ACHN (cell line): ENCODE results near the gene ABITRAM.
A peak's percentile ranks its signal among the peaks of the same experiment; 100 is the strongest.
"Not testable (repeated sequence)": the region's sequence is repeated elsewhere in the genome, so short reads cannot be mapped to it uniquely, and the experiment has no call there.

Experiments used
- DNase-seq: peaks from one replicate; pipeline ENCODE4 v3.0.0-alpha.2; 2015
- in situ Hi-C: cut with HindIII; loops from 2 replicates; pipeline ENCODE4 v1.10.0; 2017; ENCODE audit warnings: low sequenced_read_pairs, low pct_ligation_motif_present, low pct_unique_long_range_greater_than_20kb

ABITRAM gene

DNA sequence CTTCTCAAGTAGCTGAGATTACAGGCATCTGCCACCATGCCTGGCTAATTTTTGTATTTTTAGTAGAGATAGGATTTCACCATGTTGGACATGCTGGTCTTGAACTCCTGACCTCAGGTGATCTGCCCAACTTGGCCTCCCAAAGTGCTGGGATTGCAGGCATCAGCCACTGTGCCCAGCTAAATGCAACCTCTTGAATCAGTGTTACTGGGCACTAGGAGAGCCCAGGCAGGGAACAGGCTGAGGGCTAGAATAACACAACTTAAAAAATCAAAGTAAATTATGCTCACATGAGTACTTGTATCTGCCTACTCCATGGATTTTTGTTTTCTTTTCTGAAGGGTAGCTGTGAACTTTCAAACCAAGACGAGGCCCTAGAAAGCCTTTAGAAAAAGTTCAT is 13.8 kb upstream of the ABITRAM start:
- DNase-seq, in situ Hi-C loops: not testable (repeated sequence)

DNA sequence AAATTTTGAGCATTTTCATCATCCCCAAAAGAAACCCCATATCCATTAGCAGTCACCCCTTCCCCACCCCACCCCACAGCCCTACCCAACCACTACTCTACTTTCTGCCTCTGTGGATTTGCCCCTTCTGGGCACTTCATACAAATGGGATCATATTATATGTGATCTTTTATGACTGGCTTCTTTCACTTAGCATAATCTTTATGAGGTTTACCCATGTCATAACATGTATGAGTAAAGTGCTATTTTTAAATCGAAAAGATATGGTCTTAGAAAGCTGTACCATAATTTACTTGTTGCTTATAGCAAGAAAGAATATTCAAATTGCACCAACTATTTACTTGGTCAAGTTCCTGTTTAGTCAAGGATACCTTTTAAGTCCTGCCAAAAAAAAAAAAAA is 13.0 kb upstream of the ABITRAM start:
- in situ Hi-C loops = no loop called here
- no peak for DNase-seq

DNA sequence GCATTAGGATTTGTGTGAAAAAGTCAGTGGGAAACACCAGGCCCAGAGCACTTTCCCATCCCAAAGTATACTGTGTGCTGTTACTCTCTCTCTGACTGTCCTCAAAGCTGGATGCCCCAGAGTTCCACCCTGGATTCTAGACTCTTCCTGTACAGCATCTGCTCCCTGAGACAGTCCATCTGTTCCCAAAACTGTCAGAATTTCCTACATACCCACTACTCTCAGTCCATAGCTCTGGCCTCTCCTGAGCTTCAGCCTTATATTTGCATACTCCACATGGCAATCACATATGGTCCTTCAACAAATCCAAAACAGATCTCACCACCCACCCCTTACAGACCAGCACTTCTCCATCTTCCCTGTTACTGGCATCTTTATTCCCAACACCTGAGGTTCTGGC is 9.7 kb upstream of the ABITRAM start:
- in situ Hi-C loops = no loop called here
- no peak for DNase-seq

DNA sequence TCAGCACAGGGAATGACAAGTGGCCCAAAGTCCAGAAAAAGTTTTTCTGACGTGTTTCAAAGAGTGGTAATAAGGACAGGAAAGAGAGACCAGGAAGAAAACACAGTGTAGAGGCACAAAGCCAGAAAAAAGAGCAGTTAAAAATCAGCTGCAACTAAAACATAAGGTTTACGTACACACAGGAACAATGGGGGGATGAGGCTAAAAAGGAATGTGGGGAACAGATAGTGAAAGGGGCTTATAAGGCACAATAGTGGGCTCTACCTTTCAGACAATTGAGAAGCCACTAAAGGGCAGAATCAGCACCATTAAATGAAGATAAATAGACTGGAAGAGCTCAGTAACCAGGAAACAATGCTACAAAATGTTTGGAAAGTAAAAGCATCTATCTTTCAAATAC is 5.8 kb upstream of the ABITRAM start:
- DNase-seq = no peak
- in situ Hi-C loops = no loop called here

DNA sequence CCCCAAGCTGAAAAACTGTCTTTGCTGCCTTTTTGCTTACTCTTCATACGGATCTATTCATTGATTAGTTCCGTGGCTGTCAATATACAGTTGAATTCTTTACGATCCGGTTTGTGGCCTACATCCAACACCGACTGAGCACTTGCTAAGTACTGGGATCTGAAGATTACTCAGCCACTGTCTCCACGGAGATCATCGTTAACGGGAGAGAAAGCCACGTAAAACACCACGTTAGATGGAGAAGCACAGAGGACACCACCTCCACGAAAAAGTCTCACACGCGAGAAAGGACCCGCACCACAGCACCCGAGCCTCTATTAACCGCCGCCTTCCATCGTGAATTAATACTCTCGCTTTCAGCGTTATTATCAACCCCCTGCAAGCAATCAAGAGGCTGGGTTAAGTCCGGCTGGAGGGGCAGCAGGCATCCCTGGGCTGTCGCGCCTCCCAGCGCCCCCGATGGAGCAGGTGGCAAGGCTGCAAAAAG is 926 bp upstream of the ABITRAM start:
- DNase-seq = peak; percentile 25
- in situ Hi-C loops = no loop called here

DNA sequence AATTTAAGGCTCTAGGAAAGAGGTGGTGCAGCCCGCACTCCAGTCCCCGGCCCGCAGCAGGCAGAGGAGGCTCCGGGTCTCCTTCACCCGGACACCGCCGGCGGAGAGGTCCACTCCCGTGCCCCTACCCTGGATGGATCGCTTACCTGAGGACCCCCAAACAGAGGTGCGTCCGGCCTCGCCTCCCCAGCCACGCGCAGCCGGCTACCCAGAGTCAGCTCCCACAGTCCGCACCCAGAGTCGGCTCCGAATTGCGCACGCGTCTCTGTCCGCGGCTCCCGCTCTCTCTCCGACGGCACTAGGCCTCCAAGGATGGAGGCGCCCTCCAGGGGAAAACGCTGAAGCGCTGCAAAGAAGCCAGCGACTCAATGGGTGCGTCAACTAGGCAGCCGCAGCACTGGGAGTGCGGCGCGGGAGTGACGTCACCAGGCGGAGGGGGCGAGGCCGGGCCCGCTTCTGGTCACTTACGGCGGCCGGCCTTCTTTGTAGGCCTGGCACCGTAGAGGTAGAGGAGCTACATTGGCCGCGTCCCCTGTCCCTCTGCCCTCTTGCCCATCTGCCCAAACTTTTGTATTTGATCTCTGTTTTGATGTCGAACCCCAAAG is 380 bp upstream of the ABITRAM start, which contains the start of gene ELP1:
TSS of gene ELP1 (minus strand) at position 407 of the 605 bp plus-strand sequence. CDS start 2,978 bp downstream, outside the sequence.
- peak; percentile 95 for DNase-seq
- in situ Hi-C loops = no loop called here

DNA sequence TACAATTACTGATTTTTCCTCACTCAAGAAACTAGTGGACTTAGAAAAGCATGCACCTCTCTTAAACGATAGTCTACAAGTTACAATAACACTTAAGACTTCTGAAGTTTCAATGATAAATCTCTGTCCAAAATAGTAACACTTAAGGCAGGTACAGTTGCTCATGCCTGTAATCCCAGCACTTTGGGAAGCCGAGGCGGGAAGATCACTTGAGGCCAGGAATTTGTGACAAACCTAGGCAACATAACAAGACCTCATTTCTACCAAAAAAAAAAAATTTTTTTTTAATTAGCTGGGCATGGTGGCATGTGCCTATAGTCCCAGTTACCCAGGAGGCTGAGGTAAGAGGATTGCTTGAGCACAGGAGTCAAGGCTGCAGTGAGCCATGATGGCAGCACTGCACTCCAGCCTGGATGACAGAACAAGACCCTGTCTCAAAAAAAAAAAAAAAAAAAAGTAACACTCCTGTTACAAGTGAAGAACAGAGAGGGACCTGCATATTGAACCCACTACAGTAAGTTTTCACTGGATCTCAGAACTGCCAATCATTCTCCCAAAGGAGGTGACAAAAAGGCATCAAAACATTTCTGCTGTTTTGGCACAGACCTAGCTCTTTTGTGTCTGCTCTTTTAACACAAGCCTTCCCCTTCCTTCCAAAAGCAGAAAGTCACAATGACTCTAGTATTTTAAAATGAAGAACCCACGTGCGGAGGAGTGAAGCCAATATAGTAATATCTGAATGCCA is 3.5 kb downstream of the ABITRAM start:
- DNase-seq = no peak
- in situ Hi-C loops = no loop called here

DNA sequence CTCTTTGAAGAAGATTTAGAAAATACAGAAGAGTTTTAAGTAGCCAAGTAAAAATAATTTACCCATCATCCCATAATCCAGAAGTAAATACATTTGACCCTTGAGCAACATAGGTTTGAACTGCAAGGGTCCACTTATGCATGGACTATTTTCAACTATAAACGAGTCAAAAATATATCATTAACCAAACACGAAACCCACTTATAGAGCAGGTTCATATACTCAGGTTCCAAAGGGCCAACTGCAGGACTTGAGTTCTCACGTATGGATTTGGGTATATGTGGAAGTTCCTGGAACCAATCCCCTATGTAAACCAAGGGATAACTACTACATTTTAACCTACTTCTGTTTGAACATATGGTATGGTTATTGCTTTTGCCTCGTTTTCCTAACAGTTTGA is 5.8 kb downstream of the ABITRAM start:
- no peak for DNase-seq
- in situ Hi-C loops = no loop called here

DNA sequence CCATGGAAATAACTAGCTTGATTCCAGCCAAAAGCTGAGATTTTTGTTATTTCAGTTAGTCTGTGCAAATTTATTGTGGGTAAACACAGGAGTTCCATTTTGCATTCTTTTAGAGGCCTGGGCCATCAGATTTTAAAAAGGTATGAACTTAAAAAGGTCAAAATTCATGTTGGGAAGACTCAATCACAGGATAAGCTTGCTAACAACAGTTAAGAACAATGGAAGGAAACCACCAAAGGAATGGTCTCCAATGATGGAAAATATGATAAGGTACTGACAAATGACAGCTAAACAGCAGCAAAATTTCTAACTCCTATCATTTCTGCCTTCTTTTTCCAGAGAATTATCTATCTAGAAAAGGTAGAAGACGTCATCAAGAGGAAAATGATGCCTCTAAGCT is 16.0 kb downstream of the ABITRAM start:
- no peak for DNase-seq
- in situ Hi-C loops = no loop called here

DNA sequence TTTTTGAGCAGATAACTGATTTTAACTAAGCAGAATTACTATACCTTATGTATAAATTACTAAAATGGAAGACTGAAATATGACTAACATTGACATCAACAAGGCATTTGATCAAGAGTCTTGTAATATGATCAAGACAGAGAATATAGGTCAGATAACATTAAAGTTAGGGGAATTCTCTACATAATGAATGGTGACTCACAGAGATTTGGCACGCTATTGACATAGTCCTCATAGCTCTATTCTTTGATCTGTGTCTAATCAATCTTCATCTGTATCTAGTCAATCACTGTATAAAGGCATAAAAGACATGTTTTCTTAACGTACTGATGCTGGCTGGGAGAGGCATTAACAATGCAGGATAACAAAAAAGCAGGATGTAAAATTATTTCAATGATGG is 17.4 kb downstream of the ABITRAM start:
- no peak for DNase-seq
- in situ Hi-C loops = no loop called here

DNA sequence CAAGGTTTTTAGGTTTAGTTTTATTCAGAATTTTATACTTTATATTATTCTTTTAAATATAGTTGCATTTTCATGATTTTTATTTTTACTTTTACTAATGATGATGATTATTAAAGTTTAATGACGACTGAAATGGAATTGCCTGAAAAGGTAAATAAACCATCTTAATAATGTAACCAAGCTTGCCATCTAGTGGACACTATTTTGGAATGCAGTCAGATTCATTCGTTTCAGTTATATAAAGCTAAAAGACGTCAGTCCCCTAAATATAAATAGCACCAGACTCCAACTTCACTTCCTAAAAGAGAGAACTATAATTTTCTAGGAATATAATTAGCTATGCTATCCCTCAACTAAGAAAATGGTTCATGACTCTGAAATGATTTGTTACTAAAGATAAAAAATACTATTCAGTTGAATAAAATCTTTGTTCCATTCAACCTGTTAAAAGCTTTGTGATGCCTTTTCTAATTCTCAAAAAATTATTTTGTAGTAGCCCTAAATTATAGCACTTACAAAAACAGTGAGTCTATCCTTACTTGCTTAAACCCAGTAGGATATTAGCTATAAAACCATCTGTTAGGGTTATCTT is 19.9 kb downstream of the ABITRAM start:
- in situ Hi-C loops = no loop called here
- DNase-seq = peak; percentile 44

DNA sequence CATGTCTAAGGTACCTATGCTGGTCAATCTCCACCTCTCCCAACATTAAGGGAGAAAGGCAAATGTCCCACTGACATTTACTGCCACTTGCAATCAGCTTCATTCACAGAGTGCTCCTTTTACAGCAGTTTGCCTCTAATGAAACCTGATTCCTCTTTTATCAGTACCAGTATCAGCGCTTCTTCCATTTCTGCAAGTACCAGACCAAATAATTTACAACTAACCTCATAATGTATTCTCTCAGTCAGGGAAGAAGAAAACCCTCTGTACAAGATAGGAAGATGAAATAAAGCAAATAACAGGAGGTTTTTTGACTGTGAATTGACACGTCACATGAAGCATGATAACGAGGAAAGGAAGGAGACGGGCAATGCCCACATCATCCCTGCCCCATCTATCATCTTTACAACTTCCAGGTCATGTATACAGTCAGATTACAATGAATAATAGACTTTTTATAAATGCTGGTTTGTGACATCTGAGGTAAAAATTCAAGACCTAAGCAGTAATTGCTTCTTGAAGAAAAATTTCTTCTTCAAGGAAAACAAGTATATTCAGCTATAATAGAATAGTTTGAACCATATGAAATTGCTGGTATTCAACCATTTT is 21.9 kb downstream of the ABITRAM start:
- DNase-seq = no peak
- in situ Hi-C loops = no loop called here

DNA sequence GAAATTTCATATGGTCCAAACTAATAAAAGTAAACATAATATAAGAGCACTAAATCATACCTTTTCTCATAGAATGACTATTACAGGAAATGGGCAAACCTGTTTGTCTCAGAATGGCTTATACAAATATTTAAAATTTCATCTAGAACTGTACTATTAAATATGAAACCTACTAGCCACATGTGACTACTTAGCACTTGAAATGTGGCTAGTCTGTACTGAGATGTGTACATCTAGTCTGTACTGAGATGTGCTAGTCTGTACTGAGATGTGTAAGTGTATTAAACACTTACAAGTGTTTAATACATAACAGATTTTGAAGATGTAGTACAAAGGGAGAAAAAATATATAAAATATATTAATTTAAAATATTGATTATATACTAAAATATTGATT is 22.4 kb downstream of the ABITRAM start:
- no peak for DNase-seq
- in situ Hi-C loops = no loop called here

DNA sequence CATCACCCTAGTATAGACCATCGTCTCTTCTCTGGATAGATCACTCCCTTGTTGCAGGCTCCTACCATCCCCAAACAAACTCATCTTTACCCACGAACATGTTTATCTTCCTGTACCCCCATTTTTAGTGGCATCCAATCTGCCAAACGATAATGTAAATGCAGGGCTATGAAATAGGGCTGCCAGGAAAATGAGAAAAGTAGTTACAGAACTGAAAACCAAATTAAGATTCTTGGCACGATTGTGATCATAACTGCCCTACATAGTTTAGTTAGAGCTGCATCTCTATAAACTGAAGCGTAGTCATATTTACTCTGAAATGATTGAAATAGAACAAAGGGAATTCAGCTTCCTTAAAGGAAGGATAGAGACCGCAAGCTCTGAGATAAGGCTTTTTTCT is 26.1 kb downstream of the ABITRAM start:
- DNase-seq = no peak
- in situ Hi-C loops = no loop called here

DNA sequence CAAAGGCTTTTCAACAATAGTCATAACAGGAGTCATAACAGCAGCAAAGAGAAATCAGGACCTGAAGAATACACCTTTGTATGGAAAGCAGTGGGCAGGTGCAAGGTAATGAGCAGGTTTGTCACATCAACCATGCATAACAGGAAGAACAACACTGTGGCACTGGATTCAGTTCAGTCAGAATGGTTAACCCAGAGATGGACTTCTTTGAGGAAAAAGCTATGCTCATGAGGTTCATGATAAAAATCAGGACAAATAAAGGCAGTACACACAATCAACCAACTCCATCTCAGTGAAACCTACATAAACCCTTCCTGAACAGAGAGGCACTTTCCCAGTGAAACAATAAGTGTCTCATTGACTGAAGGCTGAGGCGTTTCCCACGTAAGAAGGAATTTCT is 27.0 kb downstream of the ABITRAM start:
- no peak for DNase-seq
- in situ Hi-C loops = no loop called here

DNA sequence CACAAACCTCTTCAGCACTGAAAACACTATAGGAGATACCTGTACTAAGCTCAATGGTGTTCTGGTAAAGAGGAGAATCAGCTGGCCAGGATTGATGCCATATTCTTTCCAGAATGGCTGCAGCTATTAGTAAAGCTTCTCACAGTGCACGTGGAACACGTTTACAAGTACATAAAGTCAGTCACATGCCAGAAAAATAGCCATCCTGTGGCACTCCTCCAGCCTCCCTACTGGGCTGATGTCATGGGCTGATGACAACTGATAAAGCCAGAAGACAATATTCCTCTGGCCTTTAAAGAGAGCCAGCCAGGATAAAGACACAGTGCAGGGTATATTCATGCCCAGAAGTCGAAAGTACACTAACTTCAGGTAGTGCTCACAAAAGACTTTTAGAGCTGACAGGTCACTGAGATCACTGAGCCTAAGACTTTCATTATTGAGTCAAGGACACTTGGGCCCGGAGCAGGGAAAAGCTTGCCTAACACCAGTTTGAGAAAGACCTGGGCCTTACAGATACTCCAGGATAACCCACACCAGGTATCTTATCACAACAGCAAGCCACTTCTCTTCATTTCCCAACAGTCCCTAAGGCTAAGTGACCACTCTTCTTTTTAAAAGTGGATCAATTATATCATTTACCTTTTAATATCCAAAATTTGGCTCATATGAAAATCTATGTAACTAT is 29.4 kb downstream of the ABITRAM start:
- in situ Hi-C loops = no loop called here

DNA sequence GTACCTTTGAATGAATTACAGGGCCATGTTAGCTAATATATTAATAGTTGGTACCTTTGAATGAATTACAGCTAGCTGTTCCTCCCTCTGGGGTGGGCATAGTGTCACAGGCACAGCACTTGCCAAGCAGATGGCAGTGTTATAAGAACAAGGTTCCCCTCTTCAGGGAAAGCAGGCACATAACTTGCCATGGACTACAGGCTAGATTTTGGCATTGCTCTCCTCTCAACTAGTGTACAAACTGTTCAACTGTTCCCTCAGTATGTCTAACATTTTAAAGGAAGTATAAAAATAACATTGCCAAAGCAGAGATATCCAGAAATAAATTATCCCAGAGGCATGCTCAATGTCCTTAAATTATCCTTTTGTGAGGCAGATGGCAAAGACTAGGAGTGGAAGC is 33.7 kb downstream of the ABITRAM start:
- in situ Hi-C loops = no loop called here
- DNase-seq = no peak

More for the DNA sequence above, 29.4 kb downstream of the ABITRAM start:
- DNase-seq = no peak

DNA sequence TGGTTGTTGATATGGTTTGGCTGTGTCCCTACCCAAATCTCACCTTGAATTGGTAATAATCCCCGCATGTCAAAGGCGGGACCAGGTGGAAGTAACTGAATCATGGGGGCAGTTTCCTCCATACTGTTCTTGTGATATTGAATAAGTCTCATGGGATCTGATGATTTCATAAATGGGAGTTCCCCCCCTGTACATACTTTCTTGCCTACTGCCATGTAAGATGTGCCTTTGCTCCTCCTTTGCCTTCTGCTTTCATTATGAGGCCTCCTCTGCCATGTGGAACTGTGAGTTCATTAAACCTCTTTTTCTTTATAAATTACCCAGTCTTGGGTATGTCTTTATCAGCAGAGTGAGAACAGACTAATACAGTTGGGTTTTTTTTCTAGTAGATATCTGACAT is 37.2 kb downstream of the ABITRAM start:
- in situ Hi-C loops, DNase-seq: not testable (repeated sequence)

DNA sequence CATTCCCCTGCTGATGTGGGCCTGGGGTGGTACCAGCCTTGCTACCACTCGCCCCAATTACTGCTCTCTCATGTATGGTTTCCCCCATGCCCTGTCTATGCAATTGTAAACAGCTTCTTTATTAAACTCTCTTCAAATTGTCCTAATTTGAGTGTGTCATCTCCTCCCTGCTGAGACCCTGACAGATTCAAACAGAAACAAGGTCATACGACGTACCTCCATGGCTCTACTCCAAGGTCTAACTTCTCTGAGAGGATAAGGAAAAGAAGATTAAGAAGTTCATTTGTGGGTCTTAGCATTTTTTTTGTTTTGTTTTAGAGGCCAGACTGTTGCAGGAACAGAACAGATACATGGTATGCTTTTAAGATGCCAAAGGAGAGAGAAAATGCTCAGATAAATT is 38.0 kb downstream of the ABITRAM start:
- no peak for DNase-seq
- in situ Hi-C loops = no loop called here
